GM06990 (cell line): ENCODE data around the gene AUTS2.

ENCODE experiments used
- DNase-seq: peaks from one replicate; pipeline ENCODE4 v3.0.0-alpha.2; 2011; ENCODE audit not compliant: insufficient read length; ENCODE audit errors: extremely low read depth
- H3K27me3 ChIP-seq: replicated peaks from 2 replicates; pipeline ENCODE4 v1.6.0; 2011; ENCODE audit warnings: low read length; ENCODE audit not compliant: control insufficient read depth, insufficient read depth
- H3K36me3 ChIP-seq: 2 replicates; pipeline ENCODE4 v1.5.1; 2011; ENCODE audit warnings: low read length; ENCODE audit not compliant: control insufficient read depth, insufficient read depth
- H3K4me3 ChIP-seq: replicated peaks from 2 replicates; pipeline ENCODE4 v1.5.1; 2011; ENCODE audit warnings: low read depth, mild to moderate bottlenecking, control low read depth, low read length
- TF ChIP-seq, protein P1 (sequence below): IDR thresholded peaks from 2 replicates; pipeline ENCODE4 v1.5.1; 2011; ENCODE audit warnings: low read length, control low read depth, mild to moderate bottlenecking, inconsistent platforms; ENCODE audit not compliant: insufficient read depth, poor library complexity, severe bottlenecking

The AUTS2 gene

DNA sequence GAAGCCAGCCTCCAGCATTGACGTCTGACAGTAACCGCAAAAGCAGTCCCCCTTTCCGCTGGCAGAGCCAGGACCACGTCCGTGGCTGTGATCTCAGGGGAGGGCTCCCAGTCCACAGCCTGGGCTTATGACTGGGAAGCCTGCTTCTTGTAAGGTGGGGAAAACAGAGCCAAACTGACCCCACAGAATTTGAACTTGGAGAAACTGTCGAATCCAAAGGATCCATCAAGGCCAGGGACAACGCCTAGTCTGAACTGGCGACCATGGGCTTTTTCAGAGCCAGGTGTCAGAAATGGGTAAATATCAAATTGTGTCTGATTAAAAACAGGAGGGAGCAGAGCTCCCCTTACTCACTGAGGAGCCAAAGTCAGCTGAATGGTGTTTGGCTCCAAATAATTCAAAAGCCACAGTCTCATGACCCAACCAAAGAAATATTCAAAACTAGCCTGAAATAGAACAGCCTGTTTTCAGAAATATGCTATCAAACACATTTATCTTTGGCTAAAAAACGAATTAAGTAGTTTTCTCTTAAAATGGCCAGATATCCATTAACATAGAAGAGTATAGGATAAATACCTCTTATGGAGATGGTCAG, 782.2 kb downstream of the AUTS2 start:
- Histone ChIP-seq H3K36me3 (no peaks in the 10 kb centered on the region), H3K4me3 (no peak overlapping the region), H3K27me3 (no peaks in the 10 kb centered on the region)
- TF ChIP-seq, protein P1, sequence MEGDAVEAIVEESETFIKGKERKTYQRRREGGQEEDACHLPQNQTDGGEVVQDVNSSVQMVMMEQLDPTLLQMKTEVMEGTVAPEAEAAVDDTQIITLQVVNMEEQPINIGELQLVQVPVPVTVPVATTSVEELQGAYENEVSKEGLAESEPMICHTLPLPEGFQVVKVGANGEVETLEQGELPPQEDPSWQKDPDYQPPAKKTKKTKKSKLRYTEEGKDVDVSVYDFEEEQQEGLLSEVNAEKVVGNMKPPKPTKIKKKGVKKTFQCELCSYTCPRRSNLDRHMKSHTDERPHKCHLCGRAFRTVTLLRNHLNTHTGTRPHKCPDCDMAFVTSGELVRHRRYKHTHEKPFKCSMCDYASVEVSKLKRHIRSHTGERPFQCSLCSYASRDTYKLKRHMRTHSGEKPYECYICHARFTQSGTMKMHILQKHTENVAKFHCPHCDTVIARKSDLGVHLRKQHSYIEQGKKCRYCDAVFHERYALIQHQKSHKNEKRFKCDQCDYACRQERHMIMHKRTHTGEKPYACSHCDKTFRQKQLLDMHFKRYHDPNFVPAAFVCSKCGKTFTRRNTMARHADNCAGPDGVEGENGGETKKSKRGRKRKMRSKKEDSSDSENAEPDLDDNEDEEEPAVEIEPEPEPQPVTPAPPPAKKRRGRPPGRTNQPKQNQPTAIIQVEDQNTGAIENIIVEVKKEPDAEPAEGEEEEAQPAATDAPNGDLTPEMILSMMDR: no peak
- no peak for DNase-seq

DNA sequence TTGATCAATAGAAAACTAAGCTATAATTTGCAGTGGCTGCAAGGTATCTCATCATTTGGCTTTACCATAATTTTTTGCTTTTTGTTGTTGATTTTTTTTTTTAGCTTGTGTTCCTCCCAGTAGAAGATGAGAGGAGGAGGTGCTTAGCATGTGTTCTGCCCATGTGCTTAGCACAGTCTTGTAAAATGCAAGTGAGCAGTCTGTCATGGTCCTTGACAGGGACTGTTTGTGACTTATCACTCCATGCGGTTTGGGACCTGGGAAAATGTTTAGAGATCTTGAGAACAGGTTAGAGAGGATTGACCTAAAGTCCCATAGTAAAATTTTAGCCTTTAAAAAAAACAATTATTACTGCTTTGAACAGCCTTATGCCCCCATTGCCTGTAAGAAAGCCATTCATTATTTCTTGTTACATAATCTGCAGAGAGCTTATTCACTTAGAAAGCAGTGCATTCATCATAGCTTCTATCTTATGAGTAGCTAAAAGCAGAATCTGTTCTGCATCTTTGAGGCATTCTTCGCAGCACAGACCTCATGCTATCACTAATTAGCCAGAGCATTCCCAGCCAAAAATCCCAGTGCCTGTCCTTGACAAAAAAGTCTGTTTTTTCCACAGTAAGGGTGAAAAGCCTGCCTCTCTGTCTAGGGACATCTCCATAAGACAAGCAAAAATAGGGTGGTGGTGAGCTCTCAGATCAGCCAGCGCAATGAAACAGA, 784.9 kb downstream of the AUTS2 start:
- no peak for DNase-seq
- Histone ChIP-seq H3K36me3 (no peaks in the 10 kb centered on the region), H3K4me3 (no peak overlapping the region), H3K27me3 (no peaks in the 10 kb centered on the region)
- TF ChIP-seq, protein P1: no peak

DNA sequence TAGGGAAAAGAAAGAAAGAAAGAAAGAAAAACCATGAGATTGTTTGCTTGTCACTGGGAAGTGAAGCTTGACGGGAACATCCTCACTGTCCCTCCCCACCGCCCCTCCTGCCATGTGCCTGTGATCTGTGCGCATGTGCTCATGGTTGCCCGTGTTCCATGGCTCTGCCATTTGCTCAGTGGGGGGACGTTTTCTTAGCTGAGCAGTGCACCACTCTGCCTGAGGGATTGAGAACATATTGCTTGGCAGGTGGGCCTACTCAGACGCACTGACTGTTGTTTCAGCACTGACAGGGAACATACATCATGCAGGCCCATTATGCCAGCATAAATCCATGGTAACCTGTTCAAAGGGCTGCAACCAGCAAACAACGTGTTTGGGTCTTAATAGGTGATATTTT, 785.7 kb downstream of the AUTS2 start:
- TF ChIP-seq, protein P1: no peak
- Histone ChIP-seq H3K4me3 (no peak overlapping the region), H3K27me3 (no peaks in the 10 kb centered on the region), H3K36me3 (no peaks in the 10 kb centered on the region)
- no peak for DNase-seq

DNA sequence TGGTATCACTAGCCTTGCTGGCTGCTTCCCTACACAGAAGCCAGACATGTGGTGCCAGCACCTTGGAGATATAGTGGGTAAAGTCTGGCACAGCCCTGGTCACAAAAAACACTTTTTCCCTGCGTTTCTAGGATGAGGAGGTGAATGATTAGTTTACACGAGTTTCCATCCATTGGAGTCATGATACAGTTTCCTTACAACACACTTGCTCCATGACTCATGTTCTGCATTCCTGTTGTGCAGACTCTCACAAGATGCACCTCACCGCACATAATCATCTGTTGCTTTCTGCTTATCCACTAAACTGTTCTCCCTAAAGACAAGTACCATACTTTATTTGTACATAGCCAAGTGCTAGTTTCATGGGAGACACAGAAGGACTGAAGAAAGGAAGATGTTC, 786.6 kb downstream of the AUTS2 start:
- Histone ChIP-seq H3K4me3 (no peak overlapping the region), H3K36me3 (no peaks in the 10 kb centered on the region), H3K27me3 (no peaks in the 10 kb centered on the region)
- no peak for DNase-seq
- TF ChIP-seq, protein P1: no peak

DNA sequence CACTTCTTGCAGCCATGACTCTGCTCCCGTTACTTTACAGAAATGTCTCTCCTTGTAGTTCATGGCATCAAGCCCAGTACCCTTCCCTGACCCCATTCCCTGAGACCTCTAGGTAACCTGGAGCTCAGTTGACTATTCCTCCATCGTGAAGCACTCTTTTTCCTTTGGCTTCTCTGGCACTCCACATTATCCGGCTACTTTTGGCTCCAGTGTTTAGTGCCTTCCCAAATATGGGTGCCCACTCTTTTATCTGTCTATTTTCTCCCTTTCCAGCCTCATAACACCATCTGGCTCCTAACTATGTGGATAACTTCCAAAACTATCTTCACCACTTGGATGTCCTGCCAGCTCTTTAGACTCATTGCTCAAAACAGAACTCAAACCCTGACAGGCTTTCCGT, 788.9 kb downstream of the AUTS2 start:
- Histone ChIP-seq H3K4me3 (no peak overlapping the region), H3K27me3 (no peaks in the 10 kb centered on the region), H3K36me3 (no peaks in the 10 kb centered on the region)
- DNase-seq: no peak
- TF ChIP-seq, protein P1: no peak
